GM21515 (cell line): ENCODE data around the gene CACUL1.
"Not testable (repeated sequence)": the region's sequence is repeated elsewhere in the genome, so short reads cannot be mapped to it uniquely, and the experiment has no call there.

Experiments
- ATAC-seq: cut with Tn5 transposase; IDR thresholded peaks from one replicate; pipeline ENCODE4 v1.9.1; 2021; ENCODE audit not compliant: unreplicated experiment

CACUL1 gene

GRCh38 chr10:118658168-118658567 is 96.6 kb downstream of the CACUL1 start:
- not testable (repeated sequence) for ATAC-seq

- not testable (repeated sequence) for ATAC-seq
Observed at GRCh38 chr10:118645294-118645693, 109.5 kb downstream of the CACUL1 start.

DNA sequence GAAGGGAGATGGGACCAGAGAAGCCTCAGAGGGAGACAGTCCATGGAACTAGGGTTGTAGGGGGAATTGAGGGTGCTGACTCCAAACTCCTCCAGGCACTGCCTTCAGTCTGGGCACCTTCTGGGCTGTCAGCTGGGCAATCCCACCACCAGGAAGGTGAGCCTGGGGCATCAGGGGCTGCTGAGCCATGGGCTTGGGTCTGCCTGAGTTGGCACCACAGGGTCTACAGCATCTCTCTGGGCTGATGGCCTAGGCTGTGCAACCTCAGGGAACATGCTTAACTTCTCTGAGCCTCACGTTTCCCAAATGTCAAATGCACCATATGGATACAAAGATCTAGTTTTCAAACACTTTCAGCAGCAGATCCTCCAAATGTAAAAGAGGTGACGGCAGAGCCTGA is 112.5 kb downstream of the CACUL1 start:
- ATAC-seq = no peak

DNA sequence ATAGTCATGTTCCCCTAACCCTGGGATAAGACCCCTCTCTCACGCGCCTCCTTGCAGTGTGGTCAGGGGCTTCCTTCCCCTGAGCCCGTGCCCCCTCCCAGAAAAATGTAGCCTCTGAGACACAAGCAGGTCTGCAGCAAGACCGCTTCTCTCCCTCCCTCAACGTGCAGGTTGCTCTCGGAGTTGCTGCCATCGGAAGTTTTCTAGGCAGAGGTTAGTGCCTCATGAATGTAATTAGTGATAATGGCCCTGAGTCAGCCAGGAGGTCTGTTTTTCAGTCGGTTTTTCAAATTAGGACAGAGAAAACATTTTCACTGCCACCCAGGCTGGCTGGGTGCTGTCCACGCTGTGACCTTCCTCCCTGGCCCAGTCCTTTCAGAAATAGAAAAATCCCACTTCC is 116.1 kb downstream of the CACUL1 start:
- ATAC-seq = no peak

- ATAC-seq = no peak
Observed at GRCh38 chr10:118635674-118636402, 118.9 kb downstream of the CACUL1 start.

DNA sequence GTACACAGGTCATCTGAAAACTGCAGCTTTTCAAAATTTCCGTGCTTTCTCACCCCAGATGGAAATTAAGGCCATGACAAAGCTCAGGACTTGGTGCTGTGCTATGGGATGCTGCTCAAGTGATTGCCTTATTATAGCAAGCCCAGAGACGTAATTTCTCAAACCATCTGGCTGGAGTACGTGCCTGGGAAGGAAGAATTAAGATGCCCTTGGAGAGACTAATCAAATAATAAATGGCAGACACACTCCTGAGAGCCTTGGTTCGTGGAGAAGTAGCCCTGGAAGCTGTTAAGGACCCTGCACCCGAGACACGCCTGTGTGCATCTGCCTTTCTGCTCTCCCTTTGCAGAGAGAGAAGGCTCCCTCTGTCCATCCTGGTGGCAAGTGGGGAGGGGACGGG is 121.0 kb downstream of the CACUL1 start:
- ATAC-seq = no peak

DNA sequence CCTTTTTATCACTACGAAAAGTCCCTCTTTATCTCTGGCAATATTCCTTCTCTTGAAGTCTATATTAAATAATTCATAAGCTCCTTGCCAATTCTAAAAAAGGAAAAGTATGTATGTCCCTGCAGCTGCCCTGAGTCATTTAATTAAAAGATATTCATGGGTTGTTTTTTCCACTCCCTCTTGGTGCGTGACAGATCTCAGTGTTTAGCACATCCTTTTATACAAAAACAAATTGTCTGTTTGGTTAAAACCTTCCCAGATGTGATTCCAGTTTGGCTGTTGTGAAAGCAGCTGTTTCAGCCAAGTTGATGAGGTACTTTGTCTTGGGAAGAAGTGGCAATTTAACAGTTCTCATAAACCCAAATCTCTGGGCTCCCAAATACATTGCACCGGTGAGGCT is 125.6 kb downstream of the CACUL1 start:
- ATAC-seq = no peak

DNA sequence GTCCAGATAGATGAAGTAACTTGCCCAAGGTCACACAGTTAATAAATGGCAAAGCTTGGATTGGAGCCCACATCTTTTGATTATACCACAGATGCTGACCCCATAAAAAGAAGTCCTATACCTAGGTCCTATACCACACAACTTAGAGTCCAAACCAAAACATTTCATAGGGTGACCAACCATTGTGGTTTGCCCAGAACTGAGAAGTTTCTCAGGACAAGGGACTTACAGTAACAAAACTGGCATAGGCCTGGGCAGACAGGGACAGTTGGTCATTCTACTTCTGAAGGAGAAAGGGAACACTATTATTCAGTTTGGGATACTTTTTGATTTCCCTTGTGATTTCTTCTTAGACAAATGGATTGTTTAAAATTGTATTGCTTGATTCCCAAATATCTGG is 126.4 kb downstream of the CACUL1 start:
- ATAC-seq = no peak

DNA sequence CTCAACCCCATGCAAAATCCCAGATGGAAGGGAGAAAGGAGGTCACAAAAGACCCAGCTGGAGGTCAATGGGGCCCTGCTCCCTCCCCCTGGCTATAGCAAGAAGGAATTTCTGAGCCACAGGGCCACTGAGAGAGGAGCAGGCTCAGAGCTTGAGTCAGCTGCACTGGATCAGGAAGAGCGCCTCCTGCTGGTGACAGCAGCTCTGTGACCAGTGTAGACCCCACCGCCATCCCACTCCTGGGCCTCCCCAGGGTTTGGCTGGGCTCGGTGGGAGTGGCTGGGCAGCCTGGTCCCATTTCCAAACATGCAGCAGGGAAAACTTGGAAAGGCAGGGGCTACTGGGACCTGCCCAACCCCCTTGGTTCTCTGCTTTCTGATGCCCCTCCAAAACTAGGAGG is 127.8 kb downstream of the CACUL1 start:
- no peak for ATAC-seq
